Uterus (tissue), 2 donors: Measurements from ENCODE around the gene SUPT3H.

ENCODE experiments used
- POLR2A ChIP-seq, 2 donors: fragments of 450-650 bp; IDR thresholded peaks; one replicate each; pipeline ENCODE4 v1.6.1; 2016; ENCODE audit warnings: antibody characterized with exemption in 2 of 2, mild to moderate bottlenecking in 1 of 2, moderate library complexity in 1 of 2
- TF ChIP-seq, protein P1 (sequence below), 4 experiments: fragments of 200-600 bp in 2 of 4; fragments of 450-650 bp in 2 of 4; sonication (generic) in 2 of 4; IDR thresholded peaks; one replicate each; pipeline ENCODE4 v1.5.1; 2016 to 2019; ENCODE audit warnings: antibody characterized with exemption in 4 of 4, mild to moderate bottlenecking in 2 of 4, moderate library complexity in 1 of 4

DNA sequence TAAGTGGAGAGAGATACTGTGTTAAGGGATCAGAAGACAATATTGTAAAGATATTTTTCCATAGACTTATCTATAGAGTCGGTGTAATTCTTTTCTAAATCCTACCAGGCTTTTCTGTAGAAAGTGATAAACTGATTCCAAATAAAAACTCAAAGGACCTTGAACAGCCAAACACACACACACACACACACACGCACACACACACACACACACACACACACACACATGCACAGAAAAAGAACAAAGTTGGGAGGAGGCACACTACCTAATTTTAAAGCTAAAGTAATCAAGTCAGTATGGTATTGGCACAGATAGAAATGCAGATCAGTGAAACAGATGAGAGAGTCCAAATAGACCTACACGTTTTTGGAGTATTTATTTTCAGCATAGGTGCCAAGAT, 534.0 kb downstream of the SUPT3H start:
- TF ChIP-seq, protein P1, sequence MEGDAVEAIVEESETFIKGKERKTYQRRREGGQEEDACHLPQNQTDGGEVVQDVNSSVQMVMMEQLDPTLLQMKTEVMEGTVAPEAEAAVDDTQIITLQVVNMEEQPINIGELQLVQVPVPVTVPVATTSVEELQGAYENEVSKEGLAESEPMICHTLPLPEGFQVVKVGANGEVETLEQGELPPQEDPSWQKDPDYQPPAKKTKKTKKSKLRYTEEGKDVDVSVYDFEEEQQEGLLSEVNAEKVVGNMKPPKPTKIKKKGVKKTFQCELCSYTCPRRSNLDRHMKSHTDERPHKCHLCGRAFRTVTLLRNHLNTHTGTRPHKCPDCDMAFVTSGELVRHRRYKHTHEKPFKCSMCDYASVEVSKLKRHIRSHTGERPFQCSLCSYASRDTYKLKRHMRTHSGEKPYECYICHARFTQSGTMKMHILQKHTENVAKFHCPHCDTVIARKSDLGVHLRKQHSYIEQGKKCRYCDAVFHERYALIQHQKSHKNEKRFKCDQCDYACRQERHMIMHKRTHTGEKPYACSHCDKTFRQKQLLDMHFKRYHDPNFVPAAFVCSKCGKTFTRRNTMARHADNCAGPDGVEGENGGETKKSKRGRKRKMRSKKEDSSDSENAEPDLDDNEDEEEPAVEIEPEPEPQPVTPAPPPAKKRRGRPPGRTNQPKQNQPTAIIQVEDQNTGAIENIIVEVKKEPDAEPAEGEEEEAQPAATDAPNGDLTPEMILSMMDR (IDR thresholded peaks at IDR 0.05) = no peak
- TF ChIP-seq POLR2A (IDR thresholded peaks at IDR 0.05) = no peak
